KMS-11 (cell line): ENCODE data around the gene ADAMTS17.

Experiments used
- H2AFZ ChIP-seq: fragments of 200-600 bp; sonication (generic); 2 replicates; pipeline ENCODE4 v1.6.1; 2016; ENCODE audit warnings: antibody characterized with exemption, mixed run types, low read depth
- H3K27ac ChIP-seq: fragments of 200-600 bp; sonication (generic); 2 replicates; pipeline ENCODE4 v1.6.1; 2016; ENCODE audit warnings: mild to moderate bottlenecking, mixed run types
- H3K27me3 ChIP-seq: fragments of 200-600 bp; sonication (generic); 2 replicates; pipeline ENCODE4 v1.6.1; 2017; ENCODE audit warnings: mild to moderate bottlenecking, low read depth, mixed run types, moderate library complexity; ENCODE audit not compliant: insufficient read depth
- H3K36me3 ChIP-seq: fragments of 200-600 bp; sonication (generic); 2 replicates; pipeline ENCODE4 v1.6.1; 2017; ENCODE audit warnings: mild to moderate bottlenecking, mixed run types; ENCODE audit not compliant: insufficient read depth
- H3K4me1 ChIP-seq: fragments of 200-600 bp; sonication (generic); 2 replicates; pipeline ENCODE4 v1.6.1; 2016; ENCODE audit warnings: mild to moderate bottlenecking, low read depth, mixed run types; ENCODE audit not compliant: poor library complexity, severe bottlenecking
- H3K4me2 ChIP-seq: fragments of 200-600 bp; sonication (generic); 2 replicates; pipeline ENCODE4 v1.7.0; 2016; ENCODE audit warnings: mild to moderate bottlenecking, mixed run types
- H3K4me3 ChIP-seq: fragments of 200-600 bp; sonication (generic); IDR thresholded peaks from 2 replicates; pipeline ENCODE4 v1.6.1; 2017; ENCODE audit warnings: low read depth, low read length, mixed read lengths; ENCODE audit not compliant: insufficient read depth
- H3K79me2 ChIP-seq: fragments of 200-600 bp; sonication (generic); 2 replicates; pipeline ENCODE4 v1.6.1; 2016; ENCODE audit warnings: low read depth, mixed run types; ENCODE audit not compliant: insufficient read depth
- H3K9ac ChIP-seq: fragments of 200-600 bp; sonication (generic); 2 replicates; pipeline ENCODE4 v1.6.1; 2016; ENCODE audit warnings: mild to moderate bottlenecking, mixed run types
- H4K20me1 ChIP-seq: fragments of 200-600 bp; sonication (generic); 2 replicates; pipeline ENCODE4 v1.6.1; 2016; ENCODE audit warnings: mild to moderate bottlenecking, mixed run types; ENCODE audit not compliant: insufficient read depth
- CTCF ChIP-seq: fragments of 200-600 bp; sonication (generic); conservative IDR thresholded peaks from 2 replicates; pipeline ENCODE4 v1.6.1; 2017; ENCODE audit warnings: low read depth, mild to moderate bottlenecking, antibody characterized with exemption, low read length, moderate library complexity, mixed read lengths

ADAMTS17 gene

GRCh38 chr15:100269831-100270230 is 71.9 kb downstream of the ADAMTS17 start:
- Histone ChIP-seq H2AFZ (no peak overlapping the region), H3K79me2 (no peaks in the 10 kb centered on the region), H3K4me2 (no peak overlapping the region), H4K20me1 (no peaks in the 10 kb centered on the region), H3K4me3 (no peak overlapping the region), H3K27ac (no peak overlapping the region), H3K9ac (no peak overlapping the region), H3K36me3 (no peaks in the 10 kb centered on the region), H3K27me3 (no peaks in the 10 kb centered on the region), H3K4me1 (no peaks in the 10 kb centered on the region)
- TF ChIP-seq CTCF, result no peak

- Histone ChIP-seq H3K9ac (no peak overlapping the region), H3K79me2 (no peaks in the 10 kb centered on the region), H3K27ac (no peak overlapping the region), H3K36me3 (no peaks in the 10 kb centered on the region), H3K27me3 (no peaks in the 10 kb centered on the region), H3K4me3 (no peak overlapping the region), H3K4me2 (no peak overlapping the region), H3K4me1 (no peaks in the 10 kb centered on the region), H2AFZ (no peak overlapping the region), H4K20me1 (no peaks in the 10 kb centered on the region)
- TF ChIP-seq CTCF, result no peak
Observed at GRCh38 chr15:100266166-100266565, 75.6 kb downstream of the ADAMTS17 start.

GRCh38 chr15:100265641-100266035 is 76.1 kb downstream of the ADAMTS17 start:
- no peak overlapping the region for H3K27ac ChIP-seq
- H2AFZ ChIP-seq, result no peak overlapping the region
- no peak overlapping the region for H3K4me3 ChIP-seq
- no peaks in the 10 kb centered on the region for H4K20me1 ChIP-seq
- no peak overlapping the region for H3K9ac ChIP-seq
- H3K36me3 ChIP-seq, result no peaks in the 10 kb centered on the region
- no peak for TF ChIP-seq CTCF
- H3K4me2 ChIP-seq, result no peak overlapping the region
- H3K27me3 ChIP-seq, result no peaks in the 10 kb centered on the region
- no peaks in the 10 kb centered on the region for H3K4me1 ChIP-seq
- H3K79me2 ChIP-seq, result no peaks in the 10 kb centered on the region

DNA sequence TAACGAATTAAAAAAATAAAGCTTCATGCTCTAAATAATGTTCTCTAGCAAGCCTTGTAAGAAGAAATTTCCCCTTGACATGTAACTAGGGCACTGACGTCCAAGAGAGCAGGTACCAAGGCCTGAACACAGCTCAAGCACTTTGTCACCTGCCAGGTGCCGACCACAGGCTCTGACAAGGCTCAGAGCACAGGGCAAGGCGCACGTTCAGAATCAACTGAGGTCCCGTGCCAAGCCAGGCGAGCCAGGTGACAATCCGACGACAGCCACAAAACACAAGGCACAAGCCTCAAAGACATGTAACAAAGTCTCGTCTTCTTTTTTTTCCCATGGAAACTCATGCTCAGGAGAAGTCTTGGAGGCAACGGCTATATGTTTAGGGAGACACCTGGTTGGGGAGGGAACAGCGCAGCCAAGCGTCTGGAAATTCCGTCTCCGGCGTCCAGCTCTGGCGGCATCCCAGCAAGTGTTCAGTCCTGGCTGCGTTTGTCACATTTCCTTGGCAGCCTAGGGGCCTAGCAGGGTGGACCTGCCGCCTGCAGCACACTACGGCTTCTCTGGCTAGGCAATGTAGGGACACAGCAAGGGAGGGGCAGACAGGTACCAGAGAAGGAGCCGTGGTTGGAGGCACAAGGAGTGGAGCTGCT is 76.7 kb downstream of the ADAMTS17 start:
- Histone ChIP-seq H4K20me1 (no peaks in the 10 kb centered on the region), H2AFZ (no peak overlapping the region), H3K27ac (no peak overlapping the region), H3K36me3 (no peaks in the 10 kb centered on the region), H3K9ac (no peak overlapping the region), H3K4me3 (no peak overlapping the region), H3K27me3 (no peaks in the 10 kb centered on the region), H3K79me2 (no peaks in the 10 kb centered on the region), H3K4me1 (no peaks in the 10 kb centered on the region), H3K4me2 (no peak overlapping the region)
- no peak for TF ChIP-seq CTCF
